Inflammatory macrophage treated with lipopolysaccharide for 4 hours (primary cell): ENCODE measurements around the gene DHRS3.
A peak's percentile ranks its signal among the peaks of the same experiment; 100 is the strongest.

ENCODE experiments used
- DNase-seq: peaks from one replicate; pipeline ENCODE4 v3.0.0-alpha.2; 2020

DHRS3 gene

GRCh38 chr1:12615865-12616708 lies 1.9 kb downstream of the DHRS3 start:
- peak; percentile 79 for DNase-seq

GRCh38 chr1:12615159-12615864 lies 2.7 kb downstream of the DHRS3 start:
- DNase-seq = peak; percentile 80

- DNase-seq = peak; percentile 7
Observed at GRCh38 chr1:12614402-12615158, 3.4 kb downstream of the DHRS3 start.

GRCh38 chr1:12613180-12613579 lies 4.8 kb downstream of the DHRS3 start:
- DNase-seq = no peak

GRCh38 chr1:12610941-12611340 lies 7.1 kb downstream of the DHRS3 start:
- no peak for DNase-seq

- no peak for DNase-seq
Observed at GRCh38 chr1:12610305-12610935, 7.6 kb downstream of the DHRS3 start.

- DNase-seq = no peak
Observed at GRCh38 chr1:12609469-12610003, 8.5 kb downstream of the DHRS3 start.

- no peak for DNase-seq
Observed at GRCh38 chr1:12608311-12608957, 9.6 kb downstream of the DHRS3 start.

GRCh38 chr1:12607263-12607662 lies 10.7 kb downstream of the DHRS3 start:
- DNase-seq = peak; percentile 32

GRCh38 chr1:12604986-12605385 lies 13.0 kb downstream of the DHRS3 start:
- no peak for DNase-seq

- DNase-seq = peak; percentile 97
Observed at GRCh38 chr1:12604114-12604874, 13.7 kb downstream of the DHRS3 start.

GRCh38 chr1:12603224-12603623 lies 14.8 kb downstream of the DHRS3 start:
- DNase-seq = no peak

GRCh38 chr1:12602659-12603024 lies 15.4 kb downstream of the DHRS3 start:
- DNase-seq = no peak

- DNase-seq = peak; percentile 79
Observed at GRCh38 chr1:12601700-12602658, 16.0 kb downstream of the DHRS3 start.

- peak; percentile 26 for DNase-seq
Observed at GRCh38 chr1:12600880-12601633, 17.0 kb downstream of the DHRS3 start.

- DNase-seq = no peak
Observed at GRCh38 chr1:12600335-12600734, 17.7 kb downstream of the DHRS3 start.

GRCh38 chr1:12599657-12600056 lies 18.4 kb downstream of the DHRS3 start:
- DNase-seq = no peak

- DNase-seq = no peak
Observed at GRCh38 chr1:12598974-12599373, 19.0 kb downstream of the DHRS3 start.

GRCh38 chr1:12597792-12598191 lies 20.2 kb downstream of the DHRS3 start:
- DNase-seq = peak; percentile 28
